B cell (primary cell): ENCODE measurements around the gene FAM120C.

Experiments
- EZH2 ChIP-seq: IDR thresholded peaks from 2 replicates; pipeline ENCODE4 v1.6.1; 2012; ENCODE audit warnings: borderline replicate concordance, low read depth, mild to moderate bottlenecking, moderate library complexity, low read length; ENCODE audit not compliant: insufficient read depth, poor library complexity, severe bottlenecking
- TF ChIP-seq, protein P1 (sequence below): fragments of 200-600 bp; IDR thresholded peaks from one replicate; pipeline ENCODE4 v1.8.0; 2022; ENCODE audit warnings: antibody characterized with exemption, mild to moderate bottlenecking

- TF ChIP-seq, protein P1, sequence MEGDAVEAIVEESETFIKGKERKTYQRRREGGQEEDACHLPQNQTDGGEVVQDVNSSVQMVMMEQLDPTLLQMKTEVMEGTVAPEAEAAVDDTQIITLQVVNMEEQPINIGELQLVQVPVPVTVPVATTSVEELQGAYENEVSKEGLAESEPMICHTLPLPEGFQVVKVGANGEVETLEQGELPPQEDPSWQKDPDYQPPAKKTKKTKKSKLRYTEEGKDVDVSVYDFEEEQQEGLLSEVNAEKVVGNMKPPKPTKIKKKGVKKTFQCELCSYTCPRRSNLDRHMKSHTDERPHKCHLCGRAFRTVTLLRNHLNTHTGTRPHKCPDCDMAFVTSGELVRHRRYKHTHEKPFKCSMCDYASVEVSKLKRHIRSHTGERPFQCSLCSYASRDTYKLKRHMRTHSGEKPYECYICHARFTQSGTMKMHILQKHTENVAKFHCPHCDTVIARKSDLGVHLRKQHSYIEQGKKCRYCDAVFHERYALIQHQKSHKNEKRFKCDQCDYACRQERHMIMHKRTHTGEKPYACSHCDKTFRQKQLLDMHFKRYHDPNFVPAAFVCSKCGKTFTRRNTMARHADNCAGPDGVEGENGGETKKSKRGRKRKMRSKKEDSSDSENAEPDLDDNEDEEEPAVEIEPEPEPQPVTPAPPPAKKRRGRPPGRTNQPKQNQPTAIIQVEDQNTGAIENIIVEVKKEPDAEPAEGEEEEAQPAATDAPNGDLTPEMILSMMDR: no peak
- no peak for TF ChIP-seq EZH2
Measured at GRCh38 chrX:54066841-54067240, 116.2 kb downstream of the FAM120C start.
